Measurements from ENCODE around the gene SHISAL1. TPM values are rescaled to one million over a fixed set of nuclear protein-coding genes. Genes with fewer than 3 reads are reported as not detected.

SHISAL1 gene
- 1 to 10 TPM; 1.8 to 2.4 (median 2.3) TPM for polyA plus RNA-seq (ENCODE audit: insufficient read length in 3 of 3)

DNA sequence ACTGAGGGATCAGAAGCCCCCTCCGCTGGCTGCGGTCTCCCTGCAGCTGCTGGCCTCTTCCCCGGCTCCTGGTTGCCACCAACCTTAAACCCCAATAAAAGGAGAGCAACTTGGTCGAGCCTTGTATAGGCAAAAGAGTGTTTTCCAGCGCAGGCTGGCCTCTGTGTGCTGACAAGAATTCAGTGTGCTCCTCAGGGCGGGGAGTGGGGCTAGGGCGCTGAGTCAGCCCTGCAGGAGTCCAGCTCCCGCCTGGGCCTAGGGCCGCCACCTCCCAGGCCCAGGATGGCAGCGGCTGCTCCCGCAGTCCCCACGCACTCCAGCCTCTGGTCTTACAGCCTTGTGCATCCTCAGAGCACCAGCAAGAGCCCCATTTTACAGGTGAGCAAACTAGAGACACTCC lies at the start of gene SHISAL1:
TSS of gene SHISAL1 (minus strand) at position 186 of the 400 bp plus-strand sequence. CDS start 12,006 bp downstream, outside the sequence.
- no peak for DNase-seq (ENCODE audit: low read depth in 3 of 3, low spot score in 2 of 3)

DNA sequence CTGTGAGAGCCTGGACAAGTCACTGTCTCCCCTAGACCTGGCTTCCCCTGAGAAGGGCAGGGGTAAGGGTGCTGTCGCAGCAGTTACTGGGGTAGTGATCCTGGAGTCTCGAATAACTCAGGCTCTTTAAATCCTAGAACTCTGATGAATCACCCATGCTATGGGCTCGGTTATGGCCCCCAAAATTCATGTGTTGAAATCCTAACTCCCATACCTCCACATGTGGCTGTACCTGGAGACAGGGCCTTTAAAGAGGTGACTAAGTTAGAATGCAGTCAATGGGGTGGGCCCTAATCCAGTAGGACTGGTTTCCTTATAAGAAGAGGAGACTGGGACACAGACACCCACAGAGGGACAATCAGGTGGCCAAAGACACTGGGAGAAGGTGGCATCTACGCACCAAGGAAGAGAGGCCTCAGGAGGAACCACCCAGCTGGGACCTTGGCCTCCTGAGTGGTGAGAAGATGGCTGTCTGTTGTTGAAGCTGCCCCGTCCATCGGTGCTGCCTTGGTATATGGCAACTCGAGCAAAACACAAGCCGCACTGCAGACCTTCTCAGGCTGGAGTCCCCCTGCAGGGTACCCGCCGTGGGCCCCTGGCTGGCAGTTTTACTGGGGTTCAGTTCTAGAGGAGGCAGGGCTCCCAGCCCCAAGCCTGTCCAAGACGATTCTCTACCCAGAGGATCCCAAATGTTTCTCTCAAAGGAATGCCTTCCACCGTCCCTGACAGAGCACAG lies 48.8 kb upstream of the SHISAL1 start:
- no peak for DNase-seq (ENCODE audit: low read depth in 3 of 3, low spot score in 2 of 3)

DNA sequence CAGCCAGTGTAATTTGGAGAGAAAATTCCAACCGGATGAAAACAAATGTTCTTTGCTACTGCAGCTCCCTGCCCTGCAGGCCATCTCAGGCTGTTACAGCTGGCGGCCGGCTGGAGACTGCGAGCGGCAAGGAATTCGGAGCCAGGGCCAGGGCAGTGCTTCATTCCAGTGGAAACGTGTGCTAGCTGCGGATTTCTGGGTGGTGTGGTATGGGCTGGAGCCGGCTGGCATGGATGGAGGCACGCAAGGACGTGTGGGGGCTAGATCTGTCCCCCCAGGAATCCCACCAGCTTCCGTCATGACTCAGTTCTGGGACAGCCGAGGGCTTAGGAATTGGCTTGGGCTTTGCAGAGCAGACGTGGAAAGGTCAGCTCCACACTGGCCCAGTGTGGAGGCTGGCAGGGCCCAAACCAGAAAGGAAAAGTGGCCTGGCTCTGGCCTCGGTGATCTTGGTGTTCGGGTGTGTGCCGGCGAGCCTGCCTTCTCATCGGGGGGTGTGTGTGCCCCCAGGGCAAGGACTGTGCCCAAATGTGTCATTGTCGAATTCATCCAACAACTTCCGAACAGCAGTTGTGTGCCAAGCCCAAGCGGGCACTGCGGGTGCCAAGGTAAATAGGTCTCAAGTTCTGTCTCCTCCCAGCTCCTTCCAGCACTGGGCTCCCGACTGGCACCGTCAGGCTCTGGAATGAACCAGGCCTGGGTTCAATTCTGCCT lies 48.1 kb upstream of the SHISAL1 start:
- no peak for DNase-seq (ENCODE audit: low read depth in 3 of 3, low spot score in 2 of 3)

DNA sequence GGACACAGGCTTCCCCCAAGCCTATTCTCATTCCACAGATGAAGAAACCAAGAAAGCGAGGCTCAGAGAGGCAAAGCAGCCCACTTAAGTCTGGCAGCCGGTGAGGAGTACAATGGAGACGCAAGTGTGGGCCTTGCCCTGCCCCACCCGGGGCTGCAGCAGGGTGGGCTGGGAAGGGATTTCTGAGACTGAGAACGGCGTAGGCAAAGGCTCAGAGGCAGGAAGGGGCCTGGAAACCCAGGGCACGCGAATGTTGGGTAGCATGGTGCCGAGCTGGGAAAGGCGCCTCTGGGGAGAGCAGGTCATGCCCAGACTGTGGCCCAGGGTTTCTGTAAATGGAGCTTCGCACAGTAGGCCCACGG lies 47.5 kb upstream of the SHISAL1 start:
- DNase-seq (ENCODE audit: low read depth in 3 of 3, low spot score in 2 of 3), result no peak

DNA sequence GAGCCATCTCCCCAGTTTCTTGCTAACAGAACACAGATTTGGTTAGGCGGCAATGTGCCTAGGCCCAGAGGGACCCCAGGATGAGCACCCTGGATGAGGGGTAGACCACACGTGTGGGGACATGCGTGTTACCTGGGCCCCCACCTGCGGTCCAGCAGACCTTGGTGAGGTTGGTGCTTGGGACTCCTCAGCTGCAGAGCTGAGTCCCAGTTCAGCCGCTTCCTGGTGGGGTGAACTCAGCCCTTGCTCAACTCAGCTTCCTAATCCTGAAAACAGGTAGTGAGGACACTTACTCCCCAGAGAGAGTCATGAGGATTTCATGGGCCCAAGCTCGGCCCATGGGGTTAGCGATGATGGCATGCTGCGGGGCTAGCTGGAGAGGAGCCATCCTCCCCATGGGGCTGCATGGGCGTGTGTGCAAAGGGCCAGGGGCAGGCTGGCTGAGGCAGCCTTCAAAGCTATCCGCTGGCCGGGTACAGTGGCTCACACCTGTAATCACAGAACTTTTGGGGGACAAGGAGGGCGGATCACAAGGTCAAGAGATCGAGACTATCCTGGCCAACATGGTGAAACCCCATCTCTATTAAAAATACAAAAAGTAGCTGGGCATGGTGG lies 46.9 kb upstream of the SHISAL1 start:
- DNase-seq (ENCODE audit: low read depth in 3 of 3, low spot score in 2 of 3), result no peak

- DNase-seq (ENCODE audit: low read depth in 3 of 3, low spot score in 2 of 3), result no peak
Measured at GRCh38 chr22:44358709-44359440, 46.1 kb upstream of the SHISAL1 start.

GRCh38 chr22:44357966-44358465 lies 45.3 kb upstream of the SHISAL1 start:
- no peak for DNase-seq (ENCODE audit: low read depth in 3 of 3, low spot score in 2 of 3)

DNA sequence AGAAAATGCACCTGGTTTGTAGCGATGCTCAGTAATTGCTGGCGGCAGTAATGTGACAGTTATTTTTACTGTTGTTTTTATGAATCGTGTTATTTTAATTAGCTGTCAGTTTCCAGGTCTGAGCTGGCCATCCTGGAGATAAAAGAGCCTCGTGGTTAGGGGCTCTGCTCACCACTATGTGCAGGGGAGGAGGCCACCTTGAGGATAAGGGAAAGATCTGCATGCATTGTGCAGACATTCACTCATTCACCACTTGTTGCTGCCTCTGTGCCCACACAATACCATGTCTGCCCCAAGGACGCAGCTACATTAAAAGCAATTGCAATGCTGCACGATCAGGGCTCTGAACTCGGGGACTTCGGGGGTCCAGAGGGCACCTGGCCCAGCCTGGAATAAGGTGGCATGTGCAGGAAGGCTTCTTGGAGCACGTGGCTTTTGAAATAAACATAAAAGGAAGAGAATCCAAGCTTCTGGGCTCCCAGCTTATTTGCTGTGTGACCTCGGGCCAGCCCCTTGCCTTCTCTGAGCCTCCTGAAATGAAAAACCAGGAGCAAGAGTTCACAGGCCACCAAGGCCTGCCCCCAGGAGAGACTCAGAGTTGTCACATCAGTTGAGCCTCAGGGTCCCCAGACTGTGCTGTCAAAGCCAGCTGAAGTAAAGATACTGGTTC lies 44.7 kb upstream of the SHISAL1 start:
- DNase-seq (ENCODE audit: low read depth in 3 of 3, low spot score in 2 of 3), result no peak

DNA sequence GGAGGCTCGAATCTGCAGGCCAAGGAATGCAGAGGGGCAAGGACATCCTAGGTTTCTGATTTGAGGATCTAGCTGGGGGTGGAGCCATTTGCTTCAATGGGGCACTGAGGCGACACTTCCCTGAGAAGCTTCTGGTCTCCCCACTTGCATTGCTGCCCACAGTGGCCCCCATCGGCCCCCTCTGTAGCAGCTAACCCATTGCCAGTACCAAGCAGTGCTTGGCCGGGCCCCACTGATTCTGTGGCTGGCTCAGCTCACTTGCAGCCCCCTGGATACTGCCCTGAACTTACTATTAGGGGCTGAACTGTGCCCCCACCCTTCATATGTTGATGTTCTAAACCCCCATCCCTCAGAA lies 42.9 kb upstream of the SHISAL1 start:
- no peak for DNase-seq (ENCODE audit: low read depth in 3 of 3, low spot score in 2 of 3)

GRCh38 chr22:44354288-44354687 lies 41.5 kb upstream of the SHISAL1 start:
- DNase-seq (ENCODE audit: low read depth in 3 of 3, low spot score in 2 of 3), result no peak

- DNase-seq (ENCODE audit: low read depth in 3 of 3, low spot score in 2 of 3), result no peak
Measured at GRCh38 chr22:44353041-44353440, 40.3 kb upstream of the SHISAL1 start.

- DNase-seq (ENCODE audit: low read depth in 3 of 3, low spot score in 2 of 3), result no peak
Measured at GRCh38 chr22:44352378-44353035, 39.8 kb upstream of the SHISAL1 start.

DNA sequence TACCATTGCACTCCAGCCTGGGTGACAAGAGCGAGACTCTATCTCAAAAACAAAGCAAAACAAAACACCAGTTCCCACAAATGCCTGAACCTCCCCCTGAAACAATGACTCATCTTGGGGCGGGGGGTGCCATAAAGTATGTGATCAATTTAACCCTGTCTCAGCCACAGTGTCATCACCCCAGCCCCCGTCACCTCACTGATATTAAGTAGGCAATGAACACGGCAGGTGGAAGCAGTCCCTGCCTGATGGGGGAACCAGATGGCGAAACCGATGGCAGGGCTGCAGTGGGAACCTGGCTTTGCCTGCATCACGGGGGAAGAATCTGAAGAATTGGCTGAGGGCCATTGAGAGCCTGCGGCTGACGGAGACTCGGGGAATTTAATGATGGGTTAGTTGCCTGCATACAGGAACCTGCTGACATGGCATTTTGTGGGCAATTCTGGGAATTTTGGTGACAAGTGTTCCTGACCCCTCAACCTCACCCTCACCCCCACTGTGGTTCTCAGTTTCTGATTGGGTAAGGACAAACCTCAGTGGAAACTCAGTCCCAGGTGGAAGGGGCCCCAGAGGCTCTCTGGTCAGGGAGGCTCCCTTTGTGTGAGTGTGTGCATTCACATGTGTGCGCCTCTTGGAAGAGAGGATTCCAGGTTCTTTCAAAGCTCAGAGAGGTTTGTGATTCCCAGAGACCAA lies 39.1 kb upstream of the SHISAL1 start:
- no peak for DNase-seq (ENCODE audit: low read depth in 3 of 3, low spot score in 2 of 3)

- DNase-seq (ENCODE audit: low read depth in 3 of 3, low spot score in 2 of 3), result no peak
Measured at GRCh38 chr22:44351037-44351436, 38.3 kb upstream of the SHISAL1 start.

- no peak for DNase-seq (ENCODE audit: low read depth in 3 of 3, low spot score in 2 of 3)
Measured at GRCh38 chr22:44349594-44349993, 36.8 kb upstream of the SHISAL1 start.

- no peak for DNase-seq (ENCODE audit: low read depth in 3 of 3, low spot score in 2 of 3)
Measured at GRCh38 chr22:44348971-44349560, 36.3 kb upstream of the SHISAL1 start.

- no peak for DNase-seq (ENCODE audit: low read depth in 3 of 3, low spot score in 2 of 3)
Measured at GRCh38 chr22:44347549-44347948, 34.8 kb upstream of the SHISAL1 start.

DNA sequence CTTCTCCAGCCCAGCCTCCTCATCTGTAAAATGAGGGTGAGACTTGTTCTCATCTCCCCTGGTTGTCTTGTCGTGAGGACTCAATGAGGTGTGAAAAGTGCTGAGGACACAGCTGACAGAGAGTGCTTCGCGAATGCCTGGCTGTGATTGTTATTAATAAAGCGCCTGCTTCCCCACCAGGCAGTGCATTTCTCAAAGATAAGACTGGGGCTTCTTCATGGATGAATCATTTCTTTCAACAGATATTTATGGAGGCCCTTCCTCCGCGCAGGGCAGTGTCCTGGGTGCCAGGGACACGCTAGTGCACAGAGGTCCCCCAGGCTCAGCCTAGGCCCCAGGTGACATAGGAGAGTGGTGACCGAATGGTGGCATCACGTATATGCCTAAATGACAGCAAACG lies 34.3 kb upstream of the SHISAL1 start:
- DNase-seq (ENCODE audit: low read depth in 3 of 3, low spot score in 2 of 3), result no peak

GRCh38 chr22:44345872-44346271 lies 33.1 kb upstream of the SHISAL1 start:
- DNase-seq (ENCODE audit: low read depth in 3 of 3, low spot score in 2 of 3), result no peak
